Left kidney (tissue), 8 donors: ENCODE measurements around the gene IL26. TPM values are rescaled to one million over a fixed set of nuclear protein-coding genes. Genes with fewer than 3 reads are reported as not detected.
A peak's percentile ranks its signal among the peaks of the same experiment; 100 is the strongest.

ENCODE experiments used
- DNase-seq: peaks from one replicate; pipeline ENCODE4 v3.0.0-alpha.2; 2013
- long read RNA-seq, 8 donors: transcript quantifications; one replicate each; lab custom pipeline, GENCODE V29; 2026
- polyA plus RNA-seq: library from polyadenylated mRNA; unstranded; fragments of 120-200 nt; gene quantifications from one replicate; pipeline ENCODE4 v1.2.1, GENCODE V29; 2013; ENCODE audit not compliant: insufficient read length

Gene IL26
- polyA plus RNA-seq, result not detected
- long read RNA-seq, donor 1, result 0 reads
- long read RNA-seq, donor 2, result 0 reads
- long read RNA-seq, donor 3, result 0 reads
- long read RNA-seq, donor 4, result 0 reads
- long read RNA-seq, donor 5, result 0 reads
- long read RNA-seq, donor 6, result 0 reads
- long read RNA-seq, donor 7, result 0 reads
- long read RNA-seq, donor 8, result 0 reads

- DNase-seq, result no peak
Observed at GRCh38 chr12:68225576-68226476, at the start of gene IL26. TSS of gene IL26 (minus strand) at chr12:68225810. CDS start at chr12:68225756, 54 bp downstream.

- no peak for DNase-seq
Observed at GRCh38 chr12:68272732-68273131, 47.1 kb upstream of the IL26 start.

- no peak for DNase-seq
Observed at GRCh38 chr12:68271346-68271745, 45.7 kb upstream of the IL26 start.

- DNase-seq, result no peak
Observed at GRCh38 chr12:68270358-68270757, 44.7 kb upstream of the IL26 start.

GRCh38 chr12:68269779-68270178 lies 44.2 kb upstream of the IL26 start:
- DNase-seq, result no peak

- no peak for DNase-seq
Observed at GRCh38 chr12:68268967-68269366, 43.4 kb upstream of the IL26 start.

- no peak for DNase-seq
Observed at GRCh38 chr12:68267892-68268396, 42.3 kb upstream of the IL26 start.

GRCh38 chr12:68264857-68265256 lies 39.2 kb upstream of the IL26 start:
- DNase-seq, result no peak

GRCh38 chr12:68264158-68264855 lies 38.7 kb upstream of the IL26 start:
- DNase-seq, result no peak

- no peak for DNase-seq
Observed at GRCh38 chr12:68263366-68263765, 37.8 kb upstream of the IL26 start.

- DNase-seq, result no peak
Observed at GRCh38 chr12:68261896-68262295, 36.3 kb upstream of the IL26 start.

- no peak for DNase-seq
Observed at GRCh38 chr12:68260153-68260552, 34.5 kb upstream of the IL26 start.

GRCh38 chr12:68259318-68259940 lies 33.8 kb upstream of the IL26 start:
- no peak for DNase-seq

- DNase-seq, result no peak
Observed at GRCh38 chr12:68253504-68253903, 27.9 kb upstream of the IL26 start, which contains the start of gene IL22. TSS of gene IL22 (minus strand) at chr12:68253604. CDS start at chr12:68253448, 156 bp downstream.

GRCh38 chr12:68252077-68252476 lies 26.5 kb upstream of the IL26 start:
- no peak for DNase-seq

- no peak for DNase-seq
Observed at GRCh38 chr12:68250454-68250853, 24.8 kb upstream of the IL26 start.

GRCh38 chr12:68247785-68248184 lies 22.2 kb upstream of the IL26 start:
- DNase-seq, result no peak

GRCh38 chr12:68246350-68246749 lies 20.7 kb upstream of the IL26 start:
- no peak for DNase-seq

- DNase-seq, result peak; percentile 50
Observed at GRCh38 chr12:68245180-68246021, 19.8 kb upstream of the IL26 start.

GRCh38 chr12:68242777-68243176 lies 17.2 kb upstream of the IL26 start:
- DNase-seq, result no peak

GRCh38 chr12:68240975-68241374 lies 15.4 kb upstream of the IL26 start:
- no peak for DNase-seq
